NCI-H2107 treated with DMSO at 0.1 percent for 48 hours (cell line): ENCODE results near the gene TSPOAP1.

Experiments
- DNase-seq: peaks from one replicate; lab custom pipeline; 2025; ENCODE audit not compliant: unreplicated experiment; lab: John Stamatoyannopoulos, UW

Gene TSPOAP1

GRCh38 chr17:58329810-58330537, 1.4 kb upstream of the TSPOAP1 start:
- no peak for DNase-seq

GRCh38 chr17:58329035-58329809, 627 bp upstream of the TSPOAP1 start:
- no peak for DNase-seq

DNA sequence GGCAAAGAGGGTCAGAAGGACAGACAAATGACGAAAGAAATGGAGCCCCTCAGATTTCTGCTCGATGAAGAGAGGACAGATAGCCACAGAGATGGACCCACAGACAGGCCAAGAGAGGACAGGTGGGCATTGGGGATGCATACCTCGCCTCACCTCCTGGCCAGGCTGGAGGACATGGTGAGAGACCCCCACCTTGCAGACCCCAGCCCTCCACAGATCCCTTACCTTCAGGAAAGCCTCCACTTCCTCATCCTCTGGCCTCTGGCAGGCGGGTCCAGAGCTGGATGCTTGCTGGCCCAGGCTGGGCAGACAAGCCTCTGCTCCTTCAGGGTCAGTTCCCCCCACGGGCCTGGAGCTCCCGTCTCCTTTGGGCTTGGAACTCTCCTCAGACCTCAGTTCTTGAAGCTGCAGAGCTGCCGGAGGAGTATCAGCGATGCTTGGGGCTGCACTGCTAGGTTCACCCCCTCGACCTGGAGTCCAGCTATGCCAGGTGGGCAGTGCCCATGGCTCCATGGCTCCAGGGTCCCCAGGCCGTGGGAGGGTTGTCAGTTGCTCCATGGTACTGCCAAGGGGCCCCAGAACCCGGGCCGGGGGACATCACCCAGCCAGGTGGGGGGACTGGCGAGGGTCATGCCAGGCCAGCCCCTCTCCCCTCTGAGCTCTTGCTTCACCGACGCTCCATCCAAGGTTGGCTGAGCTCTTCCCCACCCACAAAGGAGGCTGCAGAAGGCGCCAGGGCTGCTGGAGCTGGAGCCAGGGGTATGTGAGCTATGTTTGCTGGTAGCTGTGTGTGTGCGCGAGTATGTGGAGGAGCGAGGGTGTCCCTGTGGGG, 1.0 kb downstream of the TSPOAP1 start:
- DNase-seq = no peak

- no peak for DNase-seq
Measured at GRCh38 chr17:58326609-58327362, 1.8 kb downstream of the TSPOAP1 start.

DNA sequence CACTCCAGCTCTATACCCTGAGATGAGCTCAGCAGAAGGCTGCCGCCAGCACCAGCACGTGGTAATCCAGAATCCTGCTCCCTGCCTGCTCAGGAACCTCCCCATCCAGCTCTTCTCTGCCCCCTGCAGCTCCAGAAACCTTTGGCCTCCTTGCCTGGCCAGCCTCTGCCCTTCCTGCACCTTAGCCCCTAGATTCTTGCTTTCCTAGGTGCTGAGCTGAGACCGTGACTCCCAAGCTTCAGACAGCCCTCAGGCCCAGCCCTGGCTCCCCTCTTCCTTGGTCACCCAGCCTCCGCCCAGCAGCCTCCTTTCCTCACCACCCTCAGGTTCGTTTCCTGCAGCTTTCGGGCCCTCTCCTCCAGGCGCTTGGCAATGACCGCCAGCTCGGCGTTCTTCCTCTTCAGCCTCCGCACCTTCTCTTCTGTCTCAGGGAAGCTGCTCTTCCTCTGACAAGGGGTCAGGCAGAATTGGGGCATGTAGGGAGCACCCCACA, 2.6 kb downstream of the TSPOAP1 start:
- DNase-seq = no peak

DNA sequence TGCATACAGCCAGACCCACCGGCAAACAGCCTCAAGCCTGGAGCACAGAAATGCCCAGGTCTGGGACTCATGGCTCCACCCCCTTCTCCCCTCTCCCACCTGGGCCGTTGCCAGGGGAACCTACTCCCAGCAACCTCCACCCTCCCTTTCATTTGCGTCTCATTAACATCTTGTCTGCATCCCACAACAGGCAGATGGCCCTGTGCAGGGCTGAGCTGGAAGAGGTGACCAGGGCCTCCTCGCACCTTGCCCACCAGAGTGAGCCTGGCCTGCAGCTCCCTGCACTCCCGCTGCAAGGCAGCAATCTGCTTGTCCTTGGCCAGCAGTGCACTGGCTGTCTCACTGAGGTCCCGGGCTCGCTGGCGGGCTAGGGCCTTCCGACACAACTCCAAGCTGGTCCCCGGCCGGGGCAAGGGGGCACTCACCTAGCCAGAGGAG, 3.3 kb downstream of the TSPOAP1 start:
- no peak for DNase-seq

- no peak for DNase-seq
Measured at GRCh38 chr17:58324409-58325288, 3.9 kb downstream of the TSPOAP1 start.

DNA sequence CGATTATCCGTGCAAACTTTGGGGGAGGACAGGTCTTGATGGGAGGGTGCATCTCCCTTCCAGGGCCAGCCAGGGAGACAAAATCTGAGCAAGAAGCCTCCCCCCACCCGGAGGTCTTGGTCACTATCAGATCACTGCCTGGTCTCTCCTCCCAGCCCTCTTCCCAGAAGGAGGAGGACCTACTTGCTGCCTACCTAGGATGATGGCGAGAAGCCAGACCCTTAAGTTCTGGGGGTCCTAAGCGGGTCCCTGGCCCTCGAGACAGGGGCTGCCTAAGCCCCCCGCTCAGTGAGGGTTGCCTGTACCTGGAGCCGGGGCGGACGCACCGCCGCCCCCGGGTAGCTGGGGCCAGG, 4.6 kb downstream of the TSPOAP1 start:
- no peak for DNase-seq

- DNase-seq = no peak
Measured at GRCh38 chr17:58323366-58324055, 5.1 kb downstream of the TSPOAP1 start.

DNA sequence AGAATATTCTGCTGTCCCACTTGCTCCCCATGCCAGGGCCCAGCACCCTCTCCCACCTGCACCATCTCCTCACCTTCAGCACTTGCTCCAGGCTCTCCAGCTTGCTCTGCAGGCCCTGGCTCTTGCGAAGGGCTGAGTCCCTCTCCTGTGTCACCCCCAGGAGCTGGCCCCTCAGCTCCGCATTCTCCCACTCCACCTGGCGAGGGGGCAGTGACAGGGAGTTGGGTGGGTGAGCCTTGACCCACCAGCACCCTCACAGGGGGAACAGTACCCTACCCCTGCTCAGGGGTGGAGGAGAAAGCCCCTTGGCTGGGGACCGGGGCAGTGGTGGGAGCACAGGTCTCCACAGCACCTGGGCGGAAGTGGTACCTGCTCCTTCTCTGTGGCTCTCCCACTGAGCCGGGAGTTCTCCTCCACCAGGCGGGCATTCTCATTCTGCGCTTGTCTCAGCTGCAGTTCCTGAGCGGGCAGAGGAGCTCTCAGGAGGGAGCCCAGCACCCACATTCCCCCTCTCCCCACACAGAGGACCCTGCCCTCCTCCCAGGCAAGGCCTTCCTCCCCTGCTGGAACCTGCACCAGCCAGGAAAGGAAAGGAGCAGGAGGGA, 5.9 kb downstream of the TSPOAP1 start:
- DNase-seq = no peak

DNA sequence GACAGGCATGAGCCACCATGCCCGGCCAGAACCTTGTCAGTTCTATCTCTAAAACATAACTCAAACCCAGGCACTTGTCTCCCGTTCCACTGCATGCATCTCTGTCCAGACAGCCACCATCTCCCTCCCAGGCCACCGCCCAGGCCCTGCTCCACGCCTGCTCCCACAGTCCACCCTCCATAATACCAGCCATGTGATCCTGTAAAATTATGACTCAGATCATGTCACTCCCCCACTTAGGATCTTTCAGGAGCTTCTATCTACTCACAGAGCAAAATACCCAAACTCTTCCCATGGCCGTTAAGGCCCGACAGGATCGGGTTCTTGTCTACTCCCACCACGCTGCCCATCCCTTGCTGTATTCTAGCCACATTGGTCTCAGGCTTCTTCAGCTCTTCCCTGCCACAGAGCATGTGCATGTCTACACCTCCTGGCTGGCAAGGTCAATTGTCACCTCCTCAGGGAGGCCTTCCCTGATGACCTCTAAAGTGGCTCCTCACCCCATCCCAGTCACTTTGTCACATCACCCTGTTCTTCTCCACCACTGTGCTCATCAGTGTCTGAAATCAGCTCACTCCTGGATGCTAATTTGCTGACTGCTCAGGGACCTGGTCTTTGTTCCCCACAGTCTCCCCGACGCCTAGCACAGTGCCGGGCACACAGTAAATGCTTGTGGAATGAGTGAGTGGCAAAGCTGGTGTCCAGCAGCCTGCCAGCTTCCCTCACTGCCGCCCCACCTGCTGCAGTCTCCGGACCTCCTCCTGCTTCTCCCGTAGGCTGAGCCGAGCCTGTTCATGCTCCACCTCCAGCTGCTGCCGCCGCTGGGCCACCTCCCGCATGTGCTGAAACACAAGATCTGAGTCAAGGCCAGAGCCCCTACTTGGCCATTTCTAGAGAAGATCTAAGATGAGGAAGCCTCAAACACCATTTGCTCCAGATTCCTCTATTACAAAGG, 6.7 kb downstream of the TSPOAP1 start:
- no peak for DNase-seq

DNA sequence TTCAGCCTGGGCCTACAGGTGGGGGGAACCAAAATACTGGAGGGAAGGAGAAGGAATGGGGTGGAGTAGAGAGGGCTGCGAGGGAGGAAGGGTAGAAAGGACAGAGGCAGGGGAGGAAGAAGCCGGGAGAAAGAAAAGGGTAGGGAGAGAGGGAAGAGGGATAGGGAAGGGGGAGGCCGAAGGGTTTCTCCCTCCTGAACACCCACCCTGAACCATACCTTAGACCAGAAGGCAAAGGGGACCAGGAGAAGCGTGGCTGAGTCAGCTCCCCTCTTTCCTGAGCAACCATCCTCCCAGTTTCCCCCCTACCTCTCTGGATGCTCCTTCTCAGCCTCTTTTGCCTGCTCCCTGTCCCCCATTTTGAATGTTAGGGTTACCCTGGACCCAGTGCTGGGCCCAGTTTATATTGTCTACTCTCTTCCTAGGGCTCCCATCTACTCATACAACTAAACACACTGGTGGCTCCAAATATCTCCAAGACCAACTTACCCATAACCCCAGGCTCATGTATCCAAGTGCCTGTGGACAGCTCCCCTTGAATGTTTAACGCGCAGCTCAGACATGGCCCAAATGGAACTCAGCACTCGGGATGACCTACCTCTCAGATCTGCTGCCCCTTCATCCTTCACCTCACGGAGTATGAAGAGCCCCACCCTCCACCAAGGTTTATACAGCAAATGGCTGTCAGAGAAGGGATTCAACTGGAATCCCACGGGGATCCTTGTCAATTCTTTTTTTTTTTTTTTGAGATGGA, 7.8 kb downstream of the TSPOAP1 start:
- no peak for DNase-seq

DNA sequence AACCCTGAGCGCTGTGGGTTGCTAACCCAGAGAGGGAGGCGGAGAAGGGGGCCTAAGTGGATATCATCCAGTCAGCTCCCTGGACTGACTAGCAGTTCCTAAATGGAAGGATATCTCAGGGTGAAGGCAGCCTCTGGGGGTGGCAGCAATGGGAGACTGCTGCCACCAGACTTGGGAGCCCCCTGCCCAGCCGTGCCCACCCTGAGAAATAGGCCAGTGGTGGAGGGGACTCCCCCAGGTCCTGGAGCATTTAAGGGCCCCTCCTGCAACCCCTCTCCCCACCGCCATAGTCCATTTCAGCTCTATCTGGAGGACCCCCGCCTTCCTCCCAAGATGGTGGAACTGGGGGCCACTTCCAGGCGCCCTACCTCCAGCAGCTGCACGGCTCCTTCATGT, 8.4 kb downstream of the TSPOAP1 start:
- no peak for DNase-seq

DNA sequence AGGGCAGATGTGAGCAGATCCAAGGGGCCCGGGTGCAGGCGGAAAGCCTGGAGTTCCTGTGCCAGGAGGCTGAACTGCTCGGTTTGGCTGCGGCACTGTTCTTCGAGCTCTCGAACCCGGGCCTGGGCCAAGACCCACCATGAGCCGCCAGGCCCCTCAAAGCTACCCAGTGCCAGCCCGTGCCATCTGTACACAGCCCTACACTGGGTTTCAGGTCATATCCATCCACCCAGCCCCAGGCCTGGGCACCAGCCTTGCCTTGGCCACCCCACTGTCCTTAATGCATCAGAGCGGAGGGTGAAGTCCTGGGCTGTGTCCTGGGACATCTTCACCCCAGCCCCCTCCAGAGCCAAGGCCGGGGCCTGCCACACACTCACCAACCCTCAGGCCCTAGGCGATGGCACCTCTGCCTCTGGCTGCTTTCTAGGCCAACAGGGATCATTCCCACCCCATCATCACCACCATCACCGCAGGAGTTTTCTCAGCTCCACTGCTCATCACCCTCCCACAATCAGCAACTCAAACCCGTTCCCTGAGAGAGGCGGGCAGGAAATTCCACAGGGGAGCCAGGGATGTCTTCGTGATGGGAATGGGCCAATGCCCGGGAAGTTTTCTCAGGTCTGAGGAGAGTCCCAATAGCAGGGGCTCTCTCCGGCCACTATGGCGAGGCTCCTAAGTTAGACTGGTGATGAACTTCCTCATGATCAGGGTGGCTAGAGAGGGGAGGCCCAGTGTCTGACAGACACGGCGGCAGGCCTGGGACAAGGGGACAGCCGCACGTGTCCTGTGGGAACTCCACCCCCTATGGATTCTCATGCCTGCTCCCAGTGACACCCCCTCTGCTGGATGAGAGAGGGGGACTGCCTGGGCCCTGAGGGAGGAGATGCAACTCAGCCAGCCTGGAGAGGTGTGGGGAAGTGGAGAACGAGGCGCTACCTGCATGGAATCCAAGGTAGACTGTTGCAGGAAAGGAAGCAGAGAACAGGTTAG, 9.1 kb downstream of the TSPOAP1 start:
- no peak for DNase-seq

- DNase-seq = no peak
Measured at GRCh38 chr17:58318627-58319172, 9.9 kb downstream of the TSPOAP1 start.
